NCI-H524 treated with DMSO at 0.1 percent for 48 hours (cell line): Measurements from ENCODE around the gene CLPX.
"Not testable (repeated sequence)": the region's sequence is repeated elsewhere in the genome, so short reads cannot be mapped to it uniquely, and the experiment has no call there.

Source experiments
- DNase-seq: peaks from one replicate; lab custom pipeline; 2025; lab: John Stamatoyannopoulos, UW

Gene CLPX

DNA sequence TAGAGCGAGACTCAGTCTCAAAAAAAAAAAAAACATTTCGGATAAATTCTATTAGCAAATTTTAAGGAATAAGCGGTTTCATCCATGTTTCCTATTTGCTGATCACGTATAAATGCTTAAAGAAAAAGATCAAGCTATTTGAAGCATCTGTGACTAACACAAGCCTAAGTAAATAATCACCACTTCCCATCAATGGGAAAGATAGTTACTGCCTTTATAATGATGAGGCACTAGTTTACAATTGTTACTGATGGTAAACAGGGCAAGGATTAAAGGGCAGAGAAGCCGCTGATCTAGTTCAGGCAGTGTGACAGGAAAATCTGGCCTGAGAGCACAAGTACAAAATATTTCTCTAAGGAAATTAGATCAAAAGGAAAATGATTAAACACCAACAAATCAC lies 13.7 kb downstream of the CLPX start:
- DNase-seq = no peak

DNA sequence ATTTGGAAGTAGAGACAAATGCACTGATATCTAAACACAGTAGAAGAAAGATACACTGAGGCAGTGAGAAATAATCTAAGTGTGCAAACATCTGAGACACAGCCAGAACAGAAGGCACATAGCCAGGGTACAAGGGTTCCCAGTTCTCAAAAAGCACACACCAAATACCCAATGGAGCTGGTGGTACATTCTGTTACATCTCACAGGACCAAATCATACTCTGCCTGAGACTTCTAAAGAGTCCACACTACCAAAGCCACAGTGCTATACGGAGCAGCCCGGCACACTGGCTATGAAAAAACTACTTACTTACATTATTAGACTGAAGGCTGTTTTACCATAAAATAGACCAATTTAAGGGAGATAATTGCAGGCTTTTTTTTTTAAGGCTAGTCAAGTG lies 19.3 kb downstream of the CLPX start:
- DNase-seq = no peak

DNA sequence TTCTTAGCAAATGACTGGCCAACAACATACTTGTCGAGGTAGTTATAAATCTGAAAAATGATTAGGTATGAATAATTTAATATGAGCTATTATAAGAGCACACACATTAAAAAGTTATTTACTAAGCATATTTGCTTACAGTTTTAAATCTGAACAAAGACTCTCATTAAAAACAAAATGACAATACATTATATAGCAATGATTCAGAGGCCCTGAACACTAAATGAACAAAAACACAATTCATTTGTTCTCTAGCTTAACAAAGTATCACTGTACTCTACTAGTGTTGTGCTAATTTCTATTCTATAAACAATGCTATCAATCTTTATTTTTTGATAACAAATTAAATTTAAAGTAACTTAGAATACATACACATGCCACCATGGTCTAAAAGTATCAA lies 21.0 kb downstream of the CLPX start:
- DNase-seq = no peak

DNA sequence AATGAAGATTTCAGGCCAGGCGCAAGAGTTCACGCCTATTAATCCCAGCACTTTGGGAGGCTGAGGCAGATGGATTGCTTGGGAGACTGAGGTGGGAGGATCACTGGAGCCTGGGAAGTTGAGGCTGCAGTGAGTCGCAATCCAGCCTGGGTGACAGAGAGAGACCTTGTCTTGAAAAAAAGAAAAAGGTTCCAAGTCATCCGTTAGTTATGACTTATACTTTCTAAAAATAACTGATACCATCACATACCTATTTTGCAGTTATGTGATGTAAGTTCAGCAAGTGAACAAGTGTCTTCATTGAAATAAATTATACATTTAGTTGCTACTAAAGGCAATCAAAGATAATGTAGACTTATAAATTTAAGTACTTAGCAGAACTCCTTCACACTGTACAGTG lies 22.1 kb downstream of the CLPX start:
- DNase-seq = no peak

DNA sequence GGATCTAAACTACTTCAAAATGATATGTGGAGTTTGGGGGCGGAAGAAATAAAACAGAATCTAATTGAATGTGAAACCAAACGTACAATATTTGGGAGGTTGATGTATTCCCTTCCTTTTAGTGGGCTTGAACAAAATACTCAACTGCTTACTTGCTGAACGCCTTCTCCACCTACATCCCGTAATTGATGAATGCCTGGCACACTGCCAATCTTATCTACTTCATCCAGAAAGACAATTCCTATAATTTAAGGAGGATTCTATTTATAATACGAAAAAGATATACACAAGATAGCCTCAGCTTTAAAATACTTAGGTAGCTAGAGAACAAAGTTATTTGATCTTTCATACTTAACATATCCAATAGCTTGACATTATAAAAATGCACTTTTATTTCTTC lies 28.4 kb downstream of the CLPX start:
- DNase-seq = no peak

DNA sequence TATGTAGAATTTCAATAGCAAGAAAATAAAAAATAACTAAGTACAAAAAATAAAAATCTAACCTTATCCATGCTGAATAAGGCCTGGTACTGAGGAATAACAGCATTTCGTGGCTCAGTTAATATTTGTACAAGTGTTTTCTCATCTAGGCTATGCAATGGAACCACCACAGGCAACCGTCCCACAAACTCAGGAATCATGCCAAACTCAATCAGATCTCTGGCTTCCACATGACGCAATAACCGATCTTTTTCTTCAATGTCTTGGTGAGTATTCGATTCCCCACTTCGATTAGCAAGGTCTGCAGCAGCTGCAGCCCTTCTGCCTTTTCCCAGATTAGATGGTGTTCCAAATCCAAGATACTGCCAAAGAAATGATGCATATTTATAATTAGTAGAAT lies 30.4 kb downstream of the CLPX start:
- no peak for DNase-seq

DNA sequence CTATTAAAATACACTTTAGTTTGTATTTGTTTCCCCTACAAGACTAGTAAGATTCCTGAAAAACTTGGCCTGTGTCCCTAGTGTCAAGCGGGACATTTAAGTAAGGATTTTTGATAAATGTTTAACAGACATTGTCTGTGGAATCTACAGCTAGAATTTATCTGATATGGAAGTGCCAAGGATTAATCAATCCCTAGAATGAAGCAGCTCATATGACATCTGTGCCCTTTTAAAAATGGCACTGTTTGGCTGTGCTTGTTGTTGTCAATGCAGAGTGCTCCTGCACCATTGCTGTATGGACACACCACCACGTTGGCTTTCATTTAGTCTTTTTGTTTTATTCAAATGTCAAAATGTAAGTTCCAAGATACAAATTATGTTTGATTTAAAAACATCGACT lies 37.2 kb downstream of the CLPX start:
- no peak for DNase-seq

DNA sequence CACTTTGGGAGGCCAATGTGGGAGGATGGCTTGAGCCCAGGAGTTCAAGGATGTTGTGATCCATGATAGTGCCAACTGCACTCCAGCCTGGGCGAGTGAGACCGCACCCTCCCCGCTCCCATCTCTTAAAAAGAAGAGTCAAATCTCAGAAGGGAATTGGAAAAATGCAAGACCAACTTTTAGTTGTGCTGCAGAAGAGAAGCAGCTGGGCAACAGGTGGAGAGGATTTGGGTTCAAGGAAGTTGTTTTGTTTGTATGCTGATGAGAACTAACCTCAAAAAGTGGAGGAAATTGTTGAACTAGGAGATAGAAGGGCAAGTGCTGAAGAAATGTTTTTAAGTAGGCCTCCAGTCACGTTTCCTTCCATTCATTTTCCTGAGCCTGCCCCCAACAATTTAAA lies 38.7 kb downstream of the CLPX start:
- DNase-seq = no peak

DNA sequence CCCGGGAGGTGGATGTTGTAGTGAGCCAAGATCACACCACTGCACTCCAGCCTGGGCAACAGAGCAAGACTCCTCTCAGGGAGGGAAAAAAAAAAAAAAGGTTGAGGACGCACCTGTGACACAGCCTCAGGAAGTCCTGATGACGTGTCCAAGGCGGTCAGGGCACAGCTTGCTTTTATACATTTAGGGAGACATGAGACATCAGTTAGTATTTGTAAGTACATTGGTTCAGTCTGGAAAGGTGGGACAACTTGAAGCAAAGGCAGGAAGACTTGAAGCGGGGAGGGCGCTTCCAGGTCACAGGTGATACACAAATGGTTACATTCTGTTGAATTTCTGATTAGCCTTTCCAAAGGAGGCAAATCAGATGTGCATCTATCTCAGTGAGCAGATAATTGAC lies 46.5 kb downstream of the CLPX start:
- DNase-seq = not testable (repeated sequence)

DNA sequence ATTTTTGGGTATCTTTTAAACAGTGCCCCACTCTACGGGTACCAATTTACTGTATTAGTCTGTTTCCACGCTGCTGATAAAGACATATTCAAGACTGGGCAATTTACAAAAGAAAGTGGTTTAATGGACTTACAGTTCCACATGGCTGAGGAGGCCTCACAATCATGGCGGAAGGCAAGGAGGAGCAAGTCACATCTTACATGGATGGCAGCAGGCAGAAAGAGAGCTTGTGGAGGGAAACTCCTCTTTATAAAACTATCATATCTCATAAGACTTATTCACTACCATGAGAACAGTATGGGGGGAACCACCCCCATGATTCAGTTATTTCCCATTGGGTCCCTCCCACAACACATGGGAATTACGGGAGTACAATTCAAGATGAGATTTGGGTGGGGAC lies 47.2 kb downstream of the CLPX start:
- DNase-seq = not testable (repeated sequence)

DNA sequence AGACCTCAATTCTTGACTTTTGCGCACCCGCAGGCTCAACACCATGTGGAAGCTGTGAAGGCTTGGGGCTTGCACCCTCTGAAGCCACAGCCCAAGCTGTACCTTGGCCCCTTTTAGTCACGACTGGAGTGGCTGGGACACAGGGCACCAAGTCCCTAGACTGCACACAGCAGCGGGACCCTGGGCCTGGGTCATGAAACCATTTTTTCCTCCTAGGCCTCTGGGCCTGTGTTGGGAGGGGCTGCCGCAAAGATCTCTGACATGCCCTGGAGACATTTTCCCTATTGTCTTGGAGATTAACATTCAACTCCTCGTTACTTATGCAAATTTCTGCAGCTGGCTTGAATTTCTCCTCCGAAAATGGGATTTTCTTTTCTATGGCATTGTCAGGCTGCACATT lies 48.1 kb downstream of the CLPX start:
- DNase-seq = not testable (repeated sequence)

DNA sequence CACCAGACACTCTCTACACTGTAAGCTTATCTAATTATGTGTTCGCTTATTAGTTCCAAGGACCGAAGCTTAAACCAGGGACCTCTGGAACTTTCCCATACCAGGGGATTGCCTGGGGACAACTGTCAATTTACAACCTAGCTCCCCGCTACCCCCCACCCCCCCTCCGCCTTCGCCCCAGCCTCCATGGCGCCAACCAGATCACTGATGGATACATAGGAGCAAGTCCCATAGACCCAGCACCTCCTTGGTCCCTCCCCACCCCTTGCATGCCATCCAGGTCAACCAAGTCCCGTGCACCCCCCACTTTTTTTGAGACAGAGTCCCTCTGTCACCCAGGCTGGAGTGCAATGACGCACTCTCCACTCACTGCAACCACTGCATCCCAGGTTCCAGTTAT lies 50.6 kb downstream of the CLPX start:
- no peak for DNase-seq

DNA sequence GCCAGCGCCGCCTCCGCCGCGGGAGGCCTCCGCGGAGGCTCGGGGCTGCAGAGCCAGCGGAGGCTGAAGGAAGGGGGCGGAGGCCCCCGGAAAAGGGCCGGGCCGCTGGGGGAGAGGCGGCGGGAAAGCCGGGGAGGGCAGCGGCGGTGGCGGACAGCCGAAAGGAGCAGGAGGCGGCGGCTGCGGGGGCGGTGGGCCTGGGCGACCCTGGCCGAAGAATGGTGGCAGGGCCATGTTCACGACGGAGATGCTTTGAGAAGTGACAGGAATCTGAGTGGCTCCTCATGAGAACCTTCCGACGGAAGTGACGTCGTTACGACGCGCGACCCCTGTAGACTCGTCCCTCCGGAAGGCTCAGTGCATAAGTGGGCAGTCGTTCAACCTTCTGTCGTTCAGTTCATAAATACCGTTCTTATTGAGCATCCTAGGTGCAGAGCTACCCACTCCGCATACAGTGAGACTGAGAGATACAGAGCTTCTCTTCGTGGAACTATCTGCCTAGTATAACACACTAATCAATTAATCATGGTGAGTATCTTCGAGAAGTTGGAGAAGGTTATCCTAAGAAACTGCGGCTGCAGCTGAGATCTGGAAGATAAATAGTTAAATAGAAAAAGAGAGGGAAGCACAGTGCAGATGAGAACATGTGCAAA lies 51.5 kb downstream of the CLPX start, which contains the start of gene PDCD7:
Gene PDCD7 (minus strand): TSS at position 261 of the 653 bp plus-strand sequence. CDS start 27 bp downstream, at position 234.
- DNase-seq = peak; percentile 94

DNA sequence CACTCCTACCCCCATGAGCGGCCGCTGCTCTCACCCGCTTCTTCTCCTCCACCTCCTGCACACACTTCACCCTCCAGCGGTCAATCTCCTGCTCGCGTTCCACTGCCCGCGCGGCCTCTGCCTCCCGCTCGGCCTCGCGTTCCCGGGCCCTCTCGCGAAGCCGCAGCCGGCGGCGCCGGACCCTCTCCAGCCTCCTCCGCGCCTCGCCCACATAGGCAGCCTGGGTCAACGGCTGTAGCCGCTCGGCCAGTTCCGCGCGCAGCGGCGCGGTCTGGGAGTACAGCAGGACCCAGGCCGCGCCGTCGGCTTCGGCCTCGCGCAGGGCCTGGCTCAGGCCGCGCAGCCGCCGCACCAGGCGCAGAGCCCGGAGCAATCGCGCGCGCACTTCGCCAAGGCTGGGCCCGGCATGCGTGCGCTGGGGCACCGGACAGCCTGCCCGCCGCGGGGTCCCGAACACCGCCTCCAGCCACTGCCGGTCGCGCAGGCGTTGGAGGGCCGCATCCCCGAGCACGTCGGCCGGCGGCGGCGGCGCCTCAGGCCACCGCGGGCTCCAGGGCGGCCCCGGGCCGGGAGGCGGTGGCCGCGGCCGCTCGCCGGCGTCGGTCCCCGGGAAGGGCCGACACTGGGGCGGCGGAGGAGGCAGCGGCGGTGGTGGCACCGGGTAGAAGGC lies 52.1 kb downstream of the CLPX start:
- no peak for DNase-seq

DNA sequence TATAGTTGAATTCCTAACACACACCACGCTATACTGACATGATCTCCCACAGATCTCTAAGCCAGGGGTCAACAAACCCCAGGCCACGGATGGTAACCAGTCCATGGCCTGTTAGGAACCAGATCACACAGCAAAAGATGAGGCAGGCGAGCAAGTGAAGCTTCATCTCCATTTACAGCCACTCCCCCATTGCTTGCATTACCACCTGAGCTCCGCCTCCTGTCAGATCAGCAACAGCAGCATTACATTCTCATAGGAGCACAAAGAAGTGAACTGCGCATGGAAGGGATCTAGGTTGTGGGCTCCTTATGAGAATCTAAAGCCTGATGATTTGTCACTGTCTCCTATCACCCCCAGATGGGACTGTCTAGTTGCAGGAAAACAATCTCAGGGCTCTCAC lies 54.2 kb downstream of the CLPX start:
- no peak for DNase-seq

DNA sequence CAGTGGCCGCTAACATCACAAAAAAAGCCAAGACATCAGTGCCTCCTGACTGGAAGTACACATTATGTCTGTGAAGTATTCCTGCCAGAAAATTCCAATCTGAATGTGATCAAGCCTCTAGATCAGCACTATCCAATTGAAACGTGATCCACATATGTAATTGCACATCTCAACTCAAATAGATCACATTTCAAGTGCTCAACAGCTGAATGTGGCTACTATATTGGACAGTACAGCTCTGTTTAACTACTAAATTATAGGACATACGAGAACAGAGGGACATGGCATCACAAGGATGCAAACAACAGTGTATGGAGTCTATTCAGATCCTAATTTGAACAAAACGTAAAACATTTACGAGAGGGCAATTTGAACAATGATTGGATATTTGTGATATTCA lies 69.6 kb downstream of the CLPX start:
- peak; percentile 88 for DNase-seq

DNA sequence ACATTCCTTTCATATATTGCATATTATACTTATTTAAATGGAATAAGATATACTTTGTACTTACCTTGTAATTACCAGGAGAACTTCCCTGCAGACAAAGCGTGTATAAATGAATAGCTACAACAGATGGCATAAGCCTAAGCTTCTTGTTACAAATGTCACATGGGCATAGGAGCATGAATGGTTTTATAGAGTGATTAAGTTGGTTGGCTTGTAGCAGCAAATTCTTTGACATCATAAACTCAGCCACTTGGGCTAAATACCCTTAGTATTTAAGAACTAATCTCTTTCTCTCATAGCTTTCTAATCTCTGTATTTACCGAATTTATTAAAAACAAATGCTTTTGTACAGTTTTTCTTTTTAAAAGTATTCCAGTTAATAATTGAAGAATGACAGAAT lies 70.1 kb downstream of the CLPX start, which contains the start of gene UBAP1L:
Gene UBAP1L (minus strand): TSS at position 115 of the 400 bp plus-strand sequence. CDS start 8,985 bp downstream, outside the sequence.
- DNase-seq = peak; percentile 89

DNA sequence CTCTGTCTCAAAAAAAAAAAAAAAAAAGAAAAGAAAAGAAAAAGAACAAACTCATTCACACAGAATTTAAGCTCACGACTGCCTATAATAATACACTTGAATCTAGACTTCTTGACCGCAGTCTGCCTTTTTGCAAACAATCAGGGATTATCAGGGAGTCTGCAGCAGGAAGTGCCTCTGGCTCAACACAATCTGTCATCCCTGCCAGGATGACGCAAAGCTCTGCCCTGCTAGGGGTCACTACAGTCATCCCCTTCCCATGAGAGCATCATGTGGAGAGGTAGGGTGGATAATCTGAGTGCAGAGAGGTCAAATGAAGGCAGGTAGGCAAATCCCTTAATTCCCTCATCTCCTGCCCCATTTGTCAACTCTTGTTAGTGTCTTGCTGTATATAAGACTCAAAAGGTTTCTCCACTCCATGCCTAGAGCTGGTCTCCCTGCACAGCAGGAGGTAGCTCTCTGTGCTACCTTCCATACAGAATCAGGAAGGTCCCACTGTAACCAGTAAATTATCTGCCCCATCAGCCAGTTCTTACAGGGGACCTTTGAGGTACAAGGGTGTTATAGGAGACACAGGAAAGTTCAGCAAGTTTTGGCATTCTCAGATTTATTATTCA lies 74.4 kb downstream of the CLPX start:
- DNase-seq = no peak

DNA sequence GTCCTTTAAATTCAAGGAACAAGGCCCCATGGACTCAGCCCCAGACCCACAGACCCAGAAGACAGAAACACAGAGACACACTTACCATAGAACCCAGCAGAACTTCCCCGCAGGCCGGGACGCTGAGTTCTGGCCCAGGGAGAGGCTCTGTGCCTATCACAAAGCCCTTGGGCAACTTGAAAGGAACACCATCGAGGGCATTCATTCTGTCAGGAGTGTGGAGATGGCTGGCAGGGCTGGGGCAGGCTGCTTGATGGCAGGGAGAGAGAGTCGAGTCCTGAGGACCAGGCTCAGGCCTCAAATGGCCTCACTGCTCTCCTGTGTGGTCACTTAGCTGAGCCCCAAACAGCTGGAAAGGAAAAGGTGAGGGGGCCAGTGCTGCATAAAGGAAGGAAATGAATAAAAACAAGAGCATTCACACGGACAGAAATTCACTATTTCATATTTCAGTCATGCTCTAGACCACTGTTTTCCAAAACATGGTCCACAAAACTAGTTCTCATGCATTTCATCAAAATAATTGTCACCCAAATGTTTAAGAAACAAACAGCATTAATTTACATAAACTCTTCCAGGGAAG lies 79.0 kb downstream of the CLPX start:
- DNase-seq = no peak

DNA sequence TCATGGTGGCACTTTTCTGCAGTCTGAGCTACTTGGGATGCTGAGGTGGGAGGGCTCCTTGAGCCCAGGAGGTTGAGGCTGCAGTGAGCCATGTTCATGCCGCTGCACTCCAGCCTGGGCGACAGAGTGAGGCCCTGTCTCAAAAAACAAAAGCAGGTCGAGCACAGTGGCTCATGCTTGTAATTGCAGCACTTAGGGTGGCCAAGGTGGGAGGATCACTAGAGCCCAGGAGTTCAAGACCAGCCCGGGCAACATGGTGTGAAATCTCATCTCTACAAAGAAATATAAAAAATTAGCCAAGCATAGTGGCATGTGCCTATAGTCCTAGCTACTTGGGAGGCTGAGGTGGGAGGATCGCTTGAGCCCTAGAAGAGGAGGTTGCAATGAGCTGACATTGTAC lies 80.1 kb downstream of the CLPX start:
- DNase-seq = no peak

DNA sequence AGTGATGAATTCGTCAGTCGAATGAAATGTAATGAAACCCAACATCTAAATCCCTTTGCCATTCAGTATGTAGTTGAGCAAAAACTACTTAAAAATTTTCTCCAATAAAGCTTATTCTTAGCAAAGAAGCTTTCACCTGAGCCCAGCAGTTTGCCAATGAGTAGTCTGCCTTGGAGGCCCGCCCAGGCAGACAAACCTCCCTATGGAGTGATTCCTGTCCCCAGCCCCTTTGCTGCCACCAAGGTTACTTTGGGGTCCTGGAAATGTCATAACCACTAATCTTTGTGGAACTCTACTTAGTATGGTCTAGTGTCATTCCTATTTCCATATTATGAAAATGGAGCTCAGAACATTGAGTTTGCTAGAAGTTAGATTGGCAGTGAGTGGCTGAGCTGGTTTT lies 82.2 kb downstream of the CLPX start:
- no peak for DNase-seq

DNA sequence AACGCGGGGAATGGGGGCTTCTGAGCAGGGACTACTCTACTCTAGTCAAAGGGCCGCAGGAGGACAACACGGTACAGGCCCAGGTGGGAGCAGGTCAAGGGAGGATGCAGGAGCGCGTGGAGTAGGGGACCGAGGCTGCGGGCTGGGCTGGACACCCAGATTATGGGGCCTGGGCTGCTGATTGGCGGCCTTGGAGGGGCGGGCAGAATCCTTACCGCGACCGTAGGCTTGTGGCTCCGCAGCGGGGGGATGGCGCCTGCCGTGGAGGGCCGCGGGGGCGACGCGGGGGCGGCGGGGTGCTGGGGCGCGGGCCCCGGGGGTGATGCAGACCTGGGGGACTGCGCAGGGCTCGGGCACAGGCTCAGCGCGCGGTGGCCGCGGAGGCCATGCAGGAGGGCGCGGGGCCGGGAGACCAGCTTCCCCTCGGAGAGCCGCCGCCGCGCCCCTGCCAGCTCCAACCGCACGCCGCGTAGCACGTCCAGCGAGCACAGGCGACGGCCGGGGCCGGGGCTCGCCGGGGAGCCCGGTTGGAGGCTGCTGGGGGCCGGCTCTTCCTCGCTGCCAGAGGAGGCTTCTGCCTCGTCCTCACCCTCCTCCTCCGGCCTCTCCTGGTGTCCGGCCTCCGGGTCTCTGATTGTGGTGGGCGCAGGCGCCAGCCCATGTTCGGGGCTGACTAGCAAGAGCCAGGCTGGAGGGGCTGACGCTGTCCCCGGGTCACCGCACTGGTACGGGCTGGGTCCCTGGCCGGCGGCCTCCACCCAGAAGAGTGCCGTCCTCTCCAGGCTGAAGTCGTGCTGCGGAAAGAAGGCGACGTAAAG lies 83.0 kb downstream of the CLPX start:
- DNase-seq = no peak
